IMR-90 (cell line): ENCODE results near the gene AKT3.

Source experiments
- CEBPB ChIP-seq: IDR thresholded peaks from 2 replicates; pipeline ENCODE4 v1.6.1; 2012; ENCODE audit warnings: low read depth, low read length, improper control_type of control experiment
- FOS ChIP-seq: fragments of 150-350 bp; IDR thresholded peaks from 2 replicates; pipeline ENCODE4 v1.6.1; 2016; ENCODE audit warnings: low read depth, low read length
- MAFK ChIP-seq: IDR thresholded peaks from 2 replicates; pipeline ENCODE4 v1.6.1; 2012; ENCODE audit warnings: low read depth, low read length, improper control_type of control experiment
- MXI1 ChIP-seq: IDR thresholded peaks from 2 replicates; pipeline ENCODE4 v1.6.1; 2012; ENCODE audit warnings: low read depth, mild to moderate bottlenecking, low read length, moderate library complexity, borderline replicate concordance
- POLR2A ChIP-seq: IDR thresholded peaks from 2 replicates; pipeline ENCODE4 v1.6.1; 2012; ENCODE audit warnings: mild to moderate bottlenecking, low read depth, low read length
- RAD21 ChIP-seq: IDR thresholded peaks from 2 replicates; pipeline ENCODE4 v1.6.1; 2012; ENCODE audit warnings: low read length, improper control_type of control experiment
- RCOR1 ChIP-seq: IDR thresholded peaks from 2 replicates; pipeline ENCODE4 v1.6.1; 2012; ENCODE audit warnings: mild to moderate bottlenecking, low read length, improper control_type of control experiment; ENCODE audit not compliant: insufficient replicate concordance
- RFX5 ChIP-seq: IDR thresholded peaks from 2 replicates; pipeline ENCODE4 v1.8.0; 2012; ENCODE audit warnings: low read depth, mild to moderate bottlenecking, low read length, moderate library complexity
- SMC3 ChIP-seq: fragments of 150-350 bp; IDR thresholded peaks from 2 replicates; pipeline ENCODE4 v1.6.1; 2016; ENCODE audit warnings: low read depth, mild to moderate bottlenecking, antibody characterized with exemption, low read length, moderate library complexity
- TF ChIP-seq, protein P1 (sequence below): conservative IDR thresholded peaks from 2 replicates; pipeline ENCODE4 v1.5.1; 2012; ENCODE audit warnings: mild to moderate bottlenecking, low read depth, low read length, improper control_type of control experiment
- TF ChIP-seq, protein P2 (sequence below): fragments of 150-350 bp; IDR thresholded peaks from 2 replicates; pipeline ENCODE4 v1.6.1; 2016; ENCODE audit warnings: low read depth, mild to moderate bottlenecking, low read length, moderate library complexity, borderline replicate concordance
- TF ChIP-seq, protein P3 (sequence below): fragments of 150-350 bp; IDR thresholded peaks from 2 replicates; pipeline ENCODE4 v1.6.1; 2017; ENCODE audit warnings: mild to moderate bottlenecking, antibody characterized with exemption, low read length, low read depth

DNA sequence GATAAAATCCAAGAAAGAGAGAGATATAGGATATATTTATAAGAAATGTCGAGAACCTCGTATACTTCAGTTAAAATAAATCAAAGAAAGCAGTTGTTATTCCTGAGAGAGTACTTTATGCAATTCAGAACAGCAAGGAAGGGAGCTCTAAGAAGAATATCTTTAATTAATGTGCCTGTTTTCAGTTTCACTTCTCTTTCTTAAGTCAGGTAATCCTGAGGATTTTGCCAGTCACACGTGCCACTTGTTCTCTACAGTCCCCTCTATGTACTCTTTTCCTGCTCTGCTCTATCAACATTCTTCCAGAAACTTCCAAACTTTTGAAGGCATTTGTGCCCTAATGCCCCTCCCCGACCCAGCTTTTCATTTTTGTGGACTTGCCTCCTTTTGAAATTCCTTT is 211.9 kb downstream of the AKT3 start:
- TF ChIP-seq CEBPB (no peak), FOS (no peak), RFX5 (no peak), POLR2A (no peak), MAFK (no peak), RAD21 (no peak), MXI1 (no peak), SMC3 (no peak), RCOR1 (no peak)
- TF ChIP-seq, protein P1, sequence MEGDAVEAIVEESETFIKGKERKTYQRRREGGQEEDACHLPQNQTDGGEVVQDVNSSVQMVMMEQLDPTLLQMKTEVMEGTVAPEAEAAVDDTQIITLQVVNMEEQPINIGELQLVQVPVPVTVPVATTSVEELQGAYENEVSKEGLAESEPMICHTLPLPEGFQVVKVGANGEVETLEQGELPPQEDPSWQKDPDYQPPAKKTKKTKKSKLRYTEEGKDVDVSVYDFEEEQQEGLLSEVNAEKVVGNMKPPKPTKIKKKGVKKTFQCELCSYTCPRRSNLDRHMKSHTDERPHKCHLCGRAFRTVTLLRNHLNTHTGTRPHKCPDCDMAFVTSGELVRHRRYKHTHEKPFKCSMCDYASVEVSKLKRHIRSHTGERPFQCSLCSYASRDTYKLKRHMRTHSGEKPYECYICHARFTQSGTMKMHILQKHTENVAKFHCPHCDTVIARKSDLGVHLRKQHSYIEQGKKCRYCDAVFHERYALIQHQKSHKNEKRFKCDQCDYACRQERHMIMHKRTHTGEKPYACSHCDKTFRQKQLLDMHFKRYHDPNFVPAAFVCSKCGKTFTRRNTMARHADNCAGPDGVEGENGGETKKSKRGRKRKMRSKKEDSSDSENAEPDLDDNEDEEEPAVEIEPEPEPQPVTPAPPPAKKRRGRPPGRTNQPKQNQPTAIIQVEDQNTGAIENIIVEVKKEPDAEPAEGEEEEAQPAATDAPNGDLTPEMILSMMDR: no peak
- TF ChIP-seq, protein P2, sequence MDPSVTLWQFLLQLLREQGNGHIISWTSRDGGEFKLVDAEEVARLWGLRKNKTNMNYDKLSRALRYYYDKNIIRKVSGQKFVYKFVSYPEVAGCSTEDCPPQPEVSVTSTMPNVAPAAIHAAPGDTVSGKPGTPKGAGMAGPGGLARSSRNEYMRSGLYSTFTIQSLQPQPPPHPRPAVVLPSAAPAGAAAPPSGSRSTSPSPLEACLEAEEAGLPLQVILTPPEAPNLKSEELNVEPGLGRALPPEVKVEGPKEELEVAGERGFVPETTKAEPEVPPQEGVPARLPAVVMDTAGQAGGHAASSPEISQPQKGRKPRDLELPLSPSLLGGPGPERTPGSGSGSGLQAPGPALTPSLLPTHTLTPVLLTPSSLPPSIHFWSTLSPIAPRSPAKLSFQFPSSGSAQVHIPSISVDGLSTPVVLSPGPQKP: no peak
- TF ChIP-seq, protein P3, sequence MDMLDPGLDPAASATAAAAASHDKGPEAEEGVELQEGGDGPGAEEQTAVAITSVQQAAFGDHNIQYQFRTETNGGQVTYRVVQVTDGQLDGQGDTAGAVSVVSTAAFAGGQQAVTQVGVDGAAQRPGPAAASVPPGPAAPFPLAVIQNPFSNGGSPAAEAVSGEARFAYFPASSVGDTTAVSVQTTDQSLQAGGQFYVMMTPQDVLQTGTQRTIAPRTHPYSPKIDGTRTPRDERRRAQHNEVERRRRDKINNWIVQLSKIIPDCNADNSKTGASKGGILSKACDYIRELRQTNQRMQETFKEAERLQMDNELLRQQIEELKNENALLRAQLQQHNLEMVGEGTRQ: no peak
